GM21381 (cell line): ENCODE results near the gene POFUT2.

Experiments
- ATAC-seq: cut with Tn5 transposase; IDR thresholded peaks from one replicate; pipeline ENCODE4 v1.9.1; 2021; ENCODE audit warnings: mild to moderate bottlenecking, moderate library complexity; ENCODE audit not compliant: unreplicated experiment

POFUT2 gene

GRCh38 chr21:45284456-45284741, 3.3 kb downstream of the POFUT2 start:
- ATAC-seq = no peak

GRCh38 chr21:45283611-45284455, 3.9 kb downstream of the POFUT2 start:
- no peak for ATAC-seq

- no peak for ATAC-seq
Observed at GRCh38 chr21:45283035-45283610, 4.6 kb downstream of the POFUT2 start.

DNA sequence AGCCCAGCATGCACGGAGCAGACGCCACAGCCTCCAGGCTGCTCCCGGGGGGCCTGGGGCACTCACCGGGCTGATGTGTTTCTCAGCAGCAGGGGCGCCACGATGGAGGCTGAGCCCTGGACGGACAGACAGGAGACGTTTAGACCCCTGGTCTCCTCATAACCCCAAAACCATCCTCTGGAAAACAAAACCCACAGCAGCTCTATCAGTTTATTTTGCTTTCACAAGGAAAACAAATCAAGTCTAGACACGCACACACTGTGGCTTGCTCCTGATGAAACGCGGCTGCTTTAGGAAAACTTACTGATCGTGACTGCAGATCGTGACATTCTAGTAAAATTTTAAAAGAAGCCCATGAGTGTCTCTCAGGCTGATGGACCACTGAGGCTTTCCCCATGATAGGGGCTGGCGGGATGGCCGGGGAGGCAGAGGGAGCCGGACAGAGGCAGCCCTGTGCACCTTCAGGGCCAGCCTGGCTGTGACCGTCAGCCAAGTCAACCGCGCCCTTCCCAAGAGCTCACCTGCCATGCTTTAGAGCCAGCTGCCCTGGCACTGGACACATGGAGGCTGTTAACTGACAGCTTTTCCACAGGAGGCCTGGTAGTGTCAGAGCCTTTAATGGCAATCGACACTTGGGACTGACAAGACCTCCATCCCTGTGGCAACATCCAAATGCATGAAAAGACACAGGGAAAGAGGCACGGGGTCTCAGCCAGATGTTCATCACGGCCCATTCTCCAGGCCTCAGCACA, 5.2 kb downstream of the POFUT2 start:
- no peak for ATAC-seq

DNA sequence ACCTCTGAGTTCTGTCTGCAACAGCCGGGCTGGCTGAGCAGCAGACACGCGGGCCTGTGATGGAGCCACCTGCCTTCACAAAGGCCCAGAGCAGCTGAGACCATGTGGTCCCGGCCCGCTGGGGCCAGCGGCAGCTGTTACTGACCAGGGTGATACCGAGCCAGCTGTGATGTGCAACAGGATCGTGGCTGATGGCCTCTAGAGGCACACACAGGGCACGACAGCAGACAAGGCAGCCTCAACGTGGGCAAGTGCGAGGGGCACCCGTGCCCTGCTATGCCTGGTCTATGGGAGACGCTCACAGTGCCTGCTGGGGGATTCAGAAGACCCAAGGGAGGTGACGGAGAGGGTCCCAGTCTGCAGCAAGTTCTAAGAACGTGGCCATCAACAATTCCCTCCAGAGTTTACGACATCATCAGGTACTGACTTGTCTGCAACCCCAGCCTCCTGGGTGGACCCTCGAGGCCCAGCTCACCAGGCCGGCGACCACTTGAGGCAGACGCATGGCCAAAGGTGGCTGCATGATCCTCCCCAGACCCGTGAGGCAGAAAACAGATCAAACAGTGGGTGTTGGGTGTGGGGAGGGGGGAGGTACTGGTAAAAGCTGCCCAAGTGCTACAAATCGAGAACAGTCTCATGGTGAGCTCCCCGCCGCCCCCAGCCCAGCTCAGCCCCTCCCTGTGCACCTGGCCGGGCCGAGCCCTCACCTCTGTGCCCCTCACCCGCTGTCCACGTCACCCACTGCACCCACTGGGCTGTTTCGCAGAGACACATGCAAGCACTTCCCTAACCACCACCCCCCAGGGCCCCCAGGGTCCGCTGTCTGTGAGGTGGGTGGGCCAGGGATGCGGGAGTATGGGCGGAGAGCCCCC, 6.0 kb downstream of the POFUT2 start:
- ATAC-seq = no peak

DNA sequence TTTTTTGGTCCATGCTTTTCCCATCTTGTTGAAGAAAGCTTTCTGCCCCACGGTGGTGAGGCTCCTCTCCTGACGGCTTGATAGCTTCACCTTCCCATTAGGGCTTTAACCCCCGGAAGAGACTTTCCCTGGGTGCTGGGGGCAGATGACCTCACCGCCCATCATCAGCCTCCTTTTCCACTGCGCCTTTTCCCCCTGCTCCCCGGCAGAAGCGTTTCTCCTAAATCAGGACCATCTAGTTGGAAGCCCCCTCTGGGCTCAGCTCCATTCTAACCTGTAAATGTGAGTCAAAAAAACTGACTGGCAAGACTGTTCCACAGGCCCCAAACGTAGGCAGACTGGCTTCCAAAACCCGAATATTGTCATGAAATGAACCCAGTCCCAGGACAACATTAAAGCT, 6.7 kb downstream of the POFUT2 start:
- no peak for ATAC-seq

GRCh38 chr21:45280178-45280821, 7.4 kb downstream of the POFUT2 start:
- no peak for ATAC-seq

DNA sequence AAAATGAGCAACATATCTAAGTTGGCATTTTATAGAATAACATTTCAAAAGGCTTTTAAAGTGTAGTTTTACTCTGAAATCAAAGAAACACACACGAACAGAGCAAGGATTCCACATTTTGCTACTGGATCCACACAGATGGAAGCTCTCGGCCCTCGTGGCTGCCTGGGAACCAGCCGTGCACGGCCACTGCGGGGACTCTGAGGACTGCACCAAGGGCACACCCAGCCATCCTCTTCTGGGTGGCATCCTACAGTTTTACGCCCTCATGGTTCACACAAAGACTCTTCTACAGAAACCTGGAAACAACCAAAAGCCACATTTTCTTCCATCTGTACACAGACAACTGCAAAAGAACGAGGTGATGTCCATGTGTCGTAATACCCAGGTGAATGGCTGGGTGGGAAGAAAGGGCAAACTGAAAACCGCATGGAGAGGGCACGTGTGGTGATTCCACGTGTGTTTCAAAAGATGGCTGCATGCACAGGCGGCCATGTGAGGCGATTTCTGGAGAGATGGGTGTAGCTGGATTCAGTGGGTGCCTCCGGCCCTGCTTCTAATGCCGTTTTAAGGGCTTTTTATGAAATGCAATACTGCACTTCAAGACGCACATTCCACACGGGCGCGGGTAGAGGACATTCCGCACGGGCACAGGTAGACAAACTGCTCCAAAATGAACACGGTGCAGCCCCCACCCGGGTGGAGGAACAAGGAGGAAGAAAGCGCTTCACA, 8.1 kb downstream of the POFUT2 start:
- ATAC-seq = no peak

GRCh38 chr21:45278156-45278911, 9.4 kb downstream of the POFUT2 start:
- ATAC-seq = no peak

DNA sequence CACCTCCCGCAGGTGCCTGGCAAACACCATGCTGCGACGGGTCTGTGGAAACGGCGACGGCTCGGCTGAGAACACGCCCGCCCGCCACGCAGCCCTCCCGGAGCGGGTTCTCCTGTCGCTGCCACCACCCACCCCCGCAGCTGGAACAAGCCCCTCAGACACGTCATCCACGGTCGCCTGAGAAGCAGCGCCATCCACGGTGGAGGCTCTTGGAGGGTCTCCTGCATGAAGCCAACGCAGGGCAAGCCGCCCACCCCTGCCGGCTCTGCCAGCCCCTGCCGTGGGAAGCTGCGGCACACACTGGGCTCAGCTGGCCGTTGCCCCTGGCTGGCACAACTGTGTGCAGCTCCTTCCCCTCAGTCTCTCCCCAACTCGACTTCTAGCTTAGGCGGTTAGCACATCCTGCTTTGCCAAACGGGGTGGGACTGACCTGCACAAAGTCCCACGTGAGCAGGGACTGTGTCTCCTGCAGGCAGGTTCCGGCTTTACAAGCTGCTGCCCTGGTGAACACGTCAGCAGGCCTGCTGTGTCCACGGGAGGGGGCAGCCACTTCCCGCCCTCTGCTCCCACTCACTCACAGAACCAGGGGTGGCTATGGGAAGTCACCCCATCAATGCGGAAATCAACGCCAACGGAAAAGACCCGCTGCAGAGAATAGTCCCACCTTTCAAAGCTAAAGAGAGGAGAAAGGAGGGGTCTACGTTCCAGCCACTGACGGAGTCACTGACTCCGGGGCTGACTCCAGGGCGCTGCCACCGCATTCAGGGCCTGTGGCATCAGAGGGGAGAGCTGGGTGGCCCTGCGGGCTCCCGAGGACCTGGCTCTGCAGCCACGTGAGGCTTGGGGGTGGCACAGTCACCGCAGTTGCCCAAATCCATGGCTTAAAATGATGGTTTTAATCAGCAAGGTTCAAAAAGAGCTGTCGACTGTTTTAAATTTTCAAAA, 10.3 kb downstream of the POFUT2 start:
- no peak for ATAC-seq

DNA sequence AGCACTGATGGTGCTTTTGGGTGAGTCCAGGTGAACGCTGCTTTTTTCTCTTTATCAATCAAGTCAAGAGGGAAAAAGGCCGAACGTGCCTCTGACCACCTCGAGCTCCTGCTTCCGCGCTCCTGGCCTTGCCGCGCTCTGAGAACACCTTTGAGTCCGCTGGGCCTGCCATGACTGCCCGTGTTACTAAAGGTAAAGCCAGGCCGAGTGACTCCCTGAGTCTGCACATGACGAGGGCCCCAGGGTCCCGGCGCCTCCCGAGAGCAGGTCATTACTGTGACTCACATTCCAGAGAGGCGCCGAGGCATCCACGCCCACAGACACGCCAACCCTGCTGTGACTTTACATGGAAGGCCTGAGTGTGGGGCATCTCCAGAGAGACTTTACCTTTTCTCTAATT, 11.1 kb downstream of the POFUT2 start:
- ATAC-seq = no peak

- no peak for ATAC-seq
Observed at GRCh38 chr21:45270306-45270821, 17.3 kb downstream of the POFUT2 start.

DNA sequence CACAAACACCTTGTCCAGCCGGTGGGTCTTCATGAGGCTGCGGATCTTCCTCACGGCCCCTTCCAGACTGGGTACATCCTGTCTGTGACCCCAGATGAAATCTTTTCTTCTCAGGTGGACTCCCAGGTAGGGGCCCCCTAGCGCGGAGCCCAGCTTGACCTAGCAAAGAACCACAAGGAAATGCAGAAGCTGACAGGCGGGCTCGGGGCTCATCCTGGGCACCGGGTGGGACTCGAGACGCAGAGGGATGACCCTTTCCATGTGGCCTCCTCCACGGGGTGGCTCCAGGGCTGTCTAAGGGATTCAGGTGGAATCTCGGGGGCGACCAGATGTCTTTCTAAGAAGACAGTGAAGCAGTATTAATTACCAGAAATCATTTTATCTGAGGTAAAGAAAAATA, 17.8 kb downstream of the POFUT2 start:
- no peak for ATAC-seq

DNA sequence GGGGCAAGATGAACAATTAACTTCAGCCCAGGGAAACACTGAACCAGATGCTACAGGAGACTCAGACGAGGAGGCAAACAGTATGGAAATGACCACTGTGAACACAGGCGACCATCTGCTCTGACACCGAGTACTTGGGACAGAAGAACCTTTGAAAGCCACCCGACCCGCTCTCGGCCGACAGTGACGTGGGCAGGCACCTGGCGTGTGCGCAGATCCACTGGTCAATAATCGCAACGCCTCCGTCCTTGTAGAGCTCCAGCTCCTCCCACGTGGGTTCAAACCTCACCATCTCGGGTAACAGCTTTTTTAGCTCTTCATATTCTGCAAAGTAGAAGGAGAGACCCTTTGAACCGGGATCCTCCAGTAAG, 20.3 kb downstream of the POFUT2 start:
- no peak for ATAC-seq

- ATAC-seq = no peak
Observed at GRCh38 chr21:45266518-45267389, 20.9 kb downstream of the POFUT2 start.

DNA sequence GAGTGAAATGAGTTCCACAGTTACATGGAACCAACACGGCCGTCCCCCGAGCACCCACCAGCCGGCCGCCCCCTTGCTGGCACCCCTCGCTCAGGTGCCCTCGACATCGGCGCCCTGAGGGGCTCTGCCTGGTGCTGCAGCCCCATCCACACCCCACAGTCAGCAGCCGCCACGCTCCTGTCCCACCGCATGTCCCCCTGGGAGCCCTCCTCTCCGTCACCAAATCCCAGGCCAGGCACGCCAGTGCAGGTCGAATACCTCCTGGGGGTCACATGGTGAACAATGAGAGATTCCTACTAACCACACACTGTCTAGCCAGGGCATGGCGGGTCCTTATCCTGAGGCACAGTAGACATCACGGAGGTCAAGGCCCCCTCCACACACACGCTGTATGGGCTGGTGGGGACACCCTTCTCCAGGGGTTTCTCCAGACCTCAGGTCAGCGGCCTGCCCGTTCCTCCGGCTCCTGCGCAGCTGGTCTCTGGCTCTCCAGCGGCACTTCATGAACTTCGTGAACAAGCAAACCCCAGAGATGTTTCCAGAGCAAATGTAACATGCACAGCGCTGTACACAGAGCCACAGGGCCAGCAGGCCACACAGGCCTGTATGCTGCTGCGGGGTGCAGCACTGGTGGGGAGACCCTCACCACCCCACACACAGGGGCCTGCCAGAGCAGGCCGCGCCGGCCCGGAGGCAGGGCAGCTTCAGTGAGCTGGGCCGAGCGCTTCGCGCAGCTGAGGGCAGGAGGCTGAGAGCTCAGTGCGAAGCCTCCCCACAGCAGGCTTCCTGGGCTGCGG, 21.8 kb downstream of the POFUT2 start:
- no peak for ATAC-seq
